A549 treated with GW870086 at 1 μM for 4 hours (cell line): ENCODE data around the gene ASIC3. TPM values are rescaled to one million over a fixed set of nuclear protein-coding genes. Genes with fewer than 3 reads are reported as not detected.

ENCODE experiments used
- total RNA-seq: library from RNA; stranded (reverse); fragments of 200-300 nt; extraction: Qiagen RNA extraction; gene quantifications from 5 replicates; pipeline ENCODE4 v1.2.3, GENCODE V29; 2022; ENCODE audit warnings: low read depth

Gene ASIC3
- total RNA-seq = 5.6 to 10.8 TPM (median 9.7 TPM) in 5 replicates

DNA sequence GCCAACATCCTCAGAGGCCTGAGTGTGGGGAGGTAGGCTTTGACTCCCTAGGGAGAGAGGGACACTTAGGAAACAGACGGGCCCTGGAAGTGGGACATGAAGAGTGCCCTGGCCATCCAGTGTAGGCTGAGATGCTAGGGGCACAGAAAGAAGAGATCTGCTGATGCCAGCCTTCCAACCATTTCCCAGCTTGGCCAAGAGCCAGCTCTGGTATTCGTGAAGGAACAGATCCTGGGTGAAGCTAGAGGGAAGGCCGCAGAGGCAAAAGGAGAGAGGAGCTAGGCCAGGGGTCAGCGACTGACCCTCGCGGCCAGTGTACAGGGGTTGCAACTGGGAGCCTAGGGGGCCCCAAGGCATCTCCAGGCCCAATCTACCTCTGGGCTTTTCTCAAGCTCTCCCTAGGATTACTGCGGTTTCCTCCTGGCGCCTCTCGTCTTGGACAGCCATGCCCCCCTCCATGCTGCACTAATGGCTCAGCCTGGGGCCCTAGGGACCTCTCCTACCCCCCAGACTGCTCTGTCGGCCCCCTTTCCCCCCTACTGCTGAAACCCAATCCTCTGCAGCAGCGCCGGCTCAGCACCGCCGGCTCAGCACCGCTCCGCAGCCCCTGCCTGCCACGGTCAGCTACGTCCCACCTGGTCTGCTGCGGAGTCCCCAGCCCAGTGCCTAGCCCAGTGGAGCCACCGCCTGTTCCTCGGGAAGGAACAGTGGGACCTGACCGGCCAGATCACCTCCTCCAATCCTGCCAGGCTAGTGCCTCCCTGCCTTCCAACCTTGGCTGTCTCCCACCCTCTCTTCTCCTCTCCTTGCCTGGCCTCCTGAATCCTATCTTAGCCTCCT is at the start of gene ASIC3:
ASIC3 (plus strand) TSS at position 556 of the 840 bp plus-strand sequence. CDS start 355 bp downstream, outside the sequence.

DNA sequence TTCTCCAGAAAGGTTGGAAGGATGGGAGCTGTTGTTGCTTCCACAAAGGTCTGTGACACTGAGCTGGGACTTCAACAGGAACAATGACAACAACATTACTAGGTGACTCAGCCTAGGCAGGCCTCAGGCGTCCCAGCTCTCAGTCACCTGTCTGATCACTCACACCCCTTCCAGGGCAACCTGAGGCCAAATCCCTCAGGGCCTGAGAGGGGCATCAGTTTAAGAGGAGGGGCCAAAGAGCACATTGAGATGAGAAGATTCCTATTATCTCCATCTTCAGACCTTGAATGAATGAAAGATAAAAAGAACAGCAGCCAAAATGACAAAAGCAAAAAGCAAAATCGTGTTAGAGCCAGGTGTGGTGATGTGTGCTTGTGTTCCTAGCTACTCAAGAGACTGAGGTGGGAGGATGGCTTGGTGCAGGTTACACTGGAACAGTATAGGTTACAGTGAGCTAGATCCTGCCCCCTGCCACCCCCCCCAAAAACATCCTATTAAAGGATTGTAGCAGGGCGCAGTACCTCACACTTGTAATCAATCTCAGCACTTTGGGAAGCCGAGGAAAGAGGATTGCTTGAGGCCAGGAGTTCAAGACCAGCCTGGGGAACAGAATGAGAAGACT is 23.8 kb upstream of the ASIC3 start, which contains the start of gene ATG9B:
ATG9B (minus strand) TSS at position 60 of the 622 bp plus-strand sequence. CDS start 71 bp downstream, outside the sequence.

DNA sequence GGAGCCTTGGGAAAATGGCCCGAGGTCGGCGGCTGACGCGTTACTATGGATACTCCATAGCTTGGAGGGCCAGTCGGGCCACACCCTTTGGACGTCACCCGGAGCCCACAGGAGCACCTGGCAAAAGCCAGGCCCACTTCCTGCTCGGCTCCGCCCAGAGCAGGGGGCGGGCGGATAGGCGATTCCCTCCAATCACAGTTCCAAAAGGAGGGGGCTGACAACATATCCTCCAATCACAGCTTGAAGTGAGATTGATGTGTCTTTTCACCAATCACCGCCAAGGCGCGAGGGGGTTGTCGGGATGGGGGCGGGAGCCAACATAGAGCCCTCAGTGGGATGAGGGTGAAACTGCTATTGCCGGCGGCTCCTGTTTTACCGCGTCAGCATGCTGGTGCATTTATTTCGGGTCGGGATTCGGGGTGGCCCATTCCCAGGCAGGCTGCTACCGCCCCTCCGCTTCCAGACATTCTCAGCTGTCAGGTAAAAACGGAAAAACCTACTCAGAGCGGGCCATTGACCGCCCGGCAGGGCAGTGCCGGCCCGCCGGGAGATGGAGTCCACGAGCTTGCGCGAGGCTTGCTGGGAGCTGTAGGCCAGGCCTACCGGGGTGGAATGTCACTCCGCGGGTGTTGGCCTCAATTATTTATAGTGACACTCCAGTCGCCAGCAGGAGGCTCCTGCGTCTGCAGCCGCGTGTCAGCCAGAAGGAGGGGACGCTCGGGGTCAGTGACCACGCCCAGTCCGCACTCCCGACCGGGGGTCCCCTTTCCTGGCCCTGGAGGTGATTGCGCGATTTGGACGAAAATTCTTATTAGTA is 20.0 kb upstream of the ASIC3 start, which contains the start of gene ABCB8:
ABCB8 (plus strand) TSS at position 320 of the 817 bp plus-strand sequence; CDS start at position 386, 66 bp downstream.

DNA sequence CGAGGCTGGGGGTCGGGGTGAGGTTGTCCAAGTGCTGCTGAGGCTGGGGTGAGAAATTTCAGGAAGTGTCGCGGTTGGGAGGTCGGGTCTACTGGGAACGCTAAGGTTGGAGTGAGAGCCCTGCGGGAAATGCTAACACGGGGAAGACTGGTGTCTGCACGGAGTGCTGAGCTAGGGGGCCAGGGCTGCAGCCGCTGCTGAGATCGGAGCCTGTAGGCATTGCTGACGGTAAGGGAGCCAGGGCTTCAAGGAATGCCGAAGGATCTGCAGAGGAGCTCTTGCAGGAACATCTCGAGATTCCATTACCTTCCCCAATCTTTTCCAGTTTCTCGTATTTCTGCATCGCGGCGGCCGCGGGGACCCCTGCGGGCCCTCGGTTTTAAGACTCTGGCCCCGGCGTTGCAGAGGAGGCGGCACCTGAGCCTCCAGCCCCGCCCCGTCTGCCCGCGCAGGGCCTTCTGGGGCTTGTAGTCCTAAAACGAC is 9.2 kb downstream of the ASIC3 start, which contains the start of gene CDK5:
CDK5 (minus strand) TSS at position 392 of the 483 bp plus-strand sequence; CDS start at position 343, 49 bp downstream.

DNA sequence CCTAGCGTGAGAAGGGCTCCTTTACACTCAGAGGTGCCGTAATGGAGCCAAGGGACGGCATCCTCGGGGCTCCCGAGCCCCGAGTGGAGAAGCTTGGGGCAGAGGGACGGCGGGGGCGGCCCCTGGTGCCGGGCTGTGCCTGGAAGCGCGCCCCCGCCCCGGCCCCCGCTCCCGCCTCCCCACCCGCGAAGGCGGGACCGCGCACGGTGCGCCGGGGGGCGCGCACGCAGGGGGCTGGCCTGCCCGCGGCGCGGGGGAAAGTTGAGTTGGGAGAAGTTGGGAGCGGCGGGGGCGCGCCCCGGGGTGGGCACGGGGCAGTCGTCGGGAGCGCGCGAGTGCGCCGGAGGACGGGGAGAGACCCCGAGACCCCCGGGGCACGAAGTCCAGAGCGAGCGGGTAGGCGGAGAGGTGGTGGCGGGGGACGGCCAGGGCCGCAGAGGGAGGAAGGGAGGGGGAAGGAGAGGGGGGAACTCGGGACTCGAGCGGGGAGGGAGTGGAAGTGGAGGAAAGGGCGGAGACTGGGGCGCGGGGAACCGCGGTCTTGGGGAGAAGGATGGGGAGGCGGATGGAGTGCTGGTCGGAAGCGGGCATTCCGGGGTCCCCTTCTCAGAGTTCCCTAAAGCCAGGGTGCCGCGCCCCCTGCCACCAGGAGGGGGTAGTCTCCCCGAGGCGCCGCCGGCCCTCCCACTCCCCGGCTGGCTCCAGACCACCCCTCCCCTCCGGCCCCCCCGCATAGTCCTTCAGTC is 11.2 kb downstream of the ASIC3 start, which contains the start of gene SLC4A2:
SLC4A2 (plus strand) TSS at position 223 of the 746 bp plus-strand sequence. CDS start 2,399 bp downstream, outside the sequence.

GRCh38 chr7:151080522-151081169 is 32.3 kb downstream of the ASIC3 start, which contains the start of gene FASTK:
FASTK (minus strand) TSS chr7:151080809; CDS start chr7:151080766, 43 bp downstream.

DNA sequence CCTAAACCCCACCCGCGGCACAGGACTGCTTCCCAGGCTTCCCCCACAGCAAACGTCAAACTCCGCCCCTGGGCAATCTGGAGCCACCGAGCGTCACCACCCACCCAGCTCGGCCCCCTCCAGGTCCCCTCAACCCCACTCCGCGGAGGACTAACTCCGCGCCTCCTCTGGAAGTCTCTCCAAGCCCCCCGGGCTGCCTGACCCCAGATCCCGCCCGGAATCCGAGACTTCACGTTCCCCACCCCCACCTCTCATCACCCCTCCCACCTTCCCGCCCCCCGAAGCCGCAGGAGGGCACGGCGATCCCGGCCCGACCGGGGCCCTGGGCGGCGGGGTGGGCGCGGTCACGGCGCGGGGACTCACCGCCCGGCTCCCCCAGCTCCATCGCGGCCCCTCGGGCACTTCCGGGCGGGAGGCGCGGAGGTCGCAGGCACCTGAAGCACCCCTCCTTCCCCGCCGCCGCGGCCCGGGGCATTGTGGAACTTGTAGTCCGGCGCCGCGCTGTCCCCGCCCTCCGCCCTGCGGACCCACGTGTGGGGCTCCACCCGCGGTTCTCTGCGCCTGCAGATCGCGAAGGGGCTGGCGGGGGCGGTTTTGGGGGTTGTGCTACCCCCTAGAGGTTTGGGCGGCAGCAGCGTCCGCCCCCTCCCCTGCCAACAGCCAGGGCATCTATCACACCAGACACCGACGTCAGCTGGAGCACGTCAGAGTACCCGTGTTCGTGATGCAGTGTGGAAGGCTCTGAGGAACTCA is 34.9 kb downstream of the ASIC3 start, which contains the start of gene TMUB1:
TMUB1 (minus strand) TSS at position 423 of the 753 bp plus-strand sequence. CDS start 930 bp downstream, outside the sequence.

DNA sequence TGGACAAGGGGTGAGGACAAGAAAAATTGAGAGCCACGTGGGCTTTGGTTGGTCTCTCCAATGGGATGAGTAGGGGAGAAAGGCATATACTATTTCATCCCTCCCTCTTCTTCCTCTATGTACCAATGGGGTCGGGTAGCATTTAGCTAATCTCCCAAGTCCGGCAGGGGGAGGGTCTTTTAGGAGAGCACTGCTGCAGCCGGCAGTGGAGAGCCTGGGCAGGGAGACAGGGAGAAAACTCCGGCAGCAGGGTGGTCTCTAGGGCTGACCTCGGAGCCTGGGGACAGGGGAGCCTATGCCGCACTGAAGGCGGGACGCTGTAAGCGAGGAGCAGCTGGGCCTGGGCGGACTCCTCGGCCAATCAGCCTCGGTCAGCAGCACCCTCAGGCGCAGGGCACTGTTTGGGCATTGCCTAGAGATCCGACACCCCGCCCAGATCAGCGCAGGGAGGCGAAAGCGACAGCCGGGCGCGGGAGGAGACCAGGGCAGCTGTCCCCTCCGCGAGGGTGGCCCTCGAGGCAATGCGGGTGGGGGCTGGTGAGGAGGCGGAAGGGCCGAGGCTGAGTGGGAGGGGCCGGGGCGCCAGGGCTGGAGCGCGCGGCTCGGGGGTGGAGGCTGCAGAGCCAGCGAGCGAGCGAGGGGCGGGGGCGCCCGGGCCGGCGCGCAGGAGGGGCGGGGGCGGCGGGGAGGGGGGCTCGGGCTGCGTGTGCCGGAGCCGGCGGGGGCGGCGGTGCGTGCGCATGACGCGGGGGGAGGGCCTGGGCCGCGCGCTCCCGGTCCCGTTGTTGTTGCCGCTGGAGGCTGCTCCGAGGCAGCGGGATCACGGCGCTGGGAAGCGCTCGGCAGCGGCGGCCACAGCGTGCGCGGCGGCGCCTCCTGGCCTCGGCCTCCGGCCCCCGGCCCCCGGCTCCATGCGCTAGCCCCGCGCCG is 37.6 kb downstream of the ASIC3 start, which contains the start of gene AGAP3:
AGAP3 (plus strand) TSS at position 785 of the 930 bp plus-strand sequence. CDS start 267 bp downstream, outside the sequence.

Other genes starting within 250 kb of the ASIC3 start
- gene TMEM176B, start 248.2 kb upstream of the ASIC3 start, total RNA-seq = 0.11 TPM in 1 of 5 replicates, not detected in the others
- gene TMEM176A, start 247.8 kb upstream of the ASIC3 start, total RNA-seq = not detected in 5 replicates
- not detected in 5 replicates for gene AOC1, start 196.0 kb upstream of the ASIC3 start, total RNA-seq
- 1.2 to 1.6 TPM (median 1.5 TPM) in 5 replicates for gene KCNH2, start 70.2 kb upstream of the ASIC3 start, total RNA-seq
- 0.35 to 1.2 TPM (median 0.53 TPM) in 5 replicates for gene NOS3, start 57.5 kb upstream of the ASIC3 start, total RNA-seq
- gene ATG9B, start 24.0 kb upstream of the ASIC3 start, total RNA-seq = 0.31 to 1.3 TPM (median 0.58 TPM) in 5 replicates
- 36.6 to 51.9 TPM (median 46.2 TPM) in 5 replicates for gene ABCB8, start 20.1 kb upstream of the ASIC3 start, total RNA-seq
- gene CDK5, start 9.4 kb downstream of the ASIC3 start, total RNA-seq = 32.6 to 35.3 TPM (median 35.2 TPM) in 5 replicates
- 198 to 288 TPM (median 268 TPM) in 5 replicates for gene SLC4A2, start 11.1 kb downstream of the ASIC3 start, total RNA-seq
- gene FASTK, start 32.3 kb downstream of the ASIC3 start, total RNA-seq = 53.2 to 74.2 TPM (median 74.0 TPM) in 5 replicates
- 34.0 to 56.4 TPM (median 54.1 TPM) in 5 replicates for gene TMUB1, start 35.0 kb downstream of the ASIC3 start, total RNA-seq
- gene AGAP3, start 37.9 kb downstream of the ASIC3 start, total RNA-seq = 48.5 to 63.7 TPM (median 58.1 TPM) in 5 replicates
- 0.26 TPM in 1 of 5 replicates, not detected in the others for gene GBX1, start 119.2 kb downstream of the ASIC3 start, total RNA-seq
- not detected in 5 replicates for gene ASB10, start 138.7 kb downstream of the ASIC3 start, total RNA-seq
- not detected in 5 replicates for gene H2BK1, start 162.0 kb downstream of the ASIC3 start, total RNA-seq
- gene ABCF2, start 178.7 kb downstream of the ASIC3 start, total RNA-seq = 61.3 to 66.0 TPM (median 62.7 TPM) in 5 replicates
- 38.4 to 50.0 TPM (median 45.5 TPM) in 5 replicates for gene CHPF2, start 184.0 kb downstream of the ASIC3 start, total RNA-seq
- 9.0 to 11.6 TPM (median 9.7 TPM) in 5 replicates for gene SMARCD3, start 200.2 kb downstream of the ASIC3 start, total RNA-seq